ENCODE results near the gene SEPTIN8. TPM values are rescaled to one million over a fixed set of nuclear protein-coding genes. Genes with fewer than 3 reads are reported as not detected.
A peak's percentile ranks its signal among the peaks of the same experiment; 100 is the strongest.

Gene SEPTIN8
- polyA plus RNA-seq, 4 donors, result 14.6 to 38.8 (median 26.3) TPM

DNA sequence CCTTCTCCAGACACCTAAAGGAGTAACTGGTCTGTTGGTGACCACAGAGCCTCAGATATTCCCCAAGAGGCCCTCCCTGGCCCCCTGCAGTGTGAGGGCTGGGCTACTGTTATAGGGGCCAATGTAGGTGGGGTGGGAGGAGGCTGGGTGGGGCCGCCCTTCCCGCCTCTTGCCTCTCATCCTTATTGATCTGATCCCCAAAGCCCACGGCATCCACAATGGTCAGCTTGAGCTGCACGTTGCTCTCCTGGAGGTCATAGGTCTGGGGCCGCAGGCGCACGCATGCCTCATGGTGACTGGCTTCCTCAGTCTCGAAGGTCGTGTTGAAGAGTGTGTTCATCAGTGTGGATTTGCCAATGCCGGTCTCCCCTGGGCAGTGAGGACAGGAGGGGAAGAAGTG, 13.0 kb downstream of the SEPTIN8 start:
- Histone ChIP-seq H3K4me1 (ENCODE audit: control insufficient read depth in 3 of 3, insufficient read depth in 2 of 3, low read depth in 1 of 3, low read length in 2 of 3) (peaks cover 0 to 8% (median 0%) of the 10 kb centered on the region in 3 donors), H3K4me3 (ENCODE audit: low read depth in 1 of 3, low read length in 3 of 3) (no peak overlapping the region), H3K9me3 (ENCODE audit: control insufficient read depth in 2 of 2, insufficient read depth in 1 of 2, low read depth in 1 of 2, low read length in 1 of 2) (no peaks in the 10 kb centered on the region), H3K27ac (ENCODE audit: low read depth in 1 of 3, low read length in 2 of 3) (no peak overlapping the region), H3K36me3 (ENCODE audit: control insufficient read depth in 3 of 3, insufficient read depth in 2 of 3, low read depth in 1 of 3, low read length in 3 of 3) (peaks cover 2 to 80% (median 4%) of the 10 kb centered on the region in 3 donors), H3K27me3 (ENCODE audit: control insufficient read depth in 3 of 3, insufficient read depth in 3 of 3, low read length in 3 of 3) (no peaks in the 10 kb centered on the region)
- DNase-seq (no peak), FAIRE-seq (no peak)
- 92 to 96% (median 94%) methylated on average over 10 of the region's 10 CpGs for WGBS, 3 donors

DNA sequence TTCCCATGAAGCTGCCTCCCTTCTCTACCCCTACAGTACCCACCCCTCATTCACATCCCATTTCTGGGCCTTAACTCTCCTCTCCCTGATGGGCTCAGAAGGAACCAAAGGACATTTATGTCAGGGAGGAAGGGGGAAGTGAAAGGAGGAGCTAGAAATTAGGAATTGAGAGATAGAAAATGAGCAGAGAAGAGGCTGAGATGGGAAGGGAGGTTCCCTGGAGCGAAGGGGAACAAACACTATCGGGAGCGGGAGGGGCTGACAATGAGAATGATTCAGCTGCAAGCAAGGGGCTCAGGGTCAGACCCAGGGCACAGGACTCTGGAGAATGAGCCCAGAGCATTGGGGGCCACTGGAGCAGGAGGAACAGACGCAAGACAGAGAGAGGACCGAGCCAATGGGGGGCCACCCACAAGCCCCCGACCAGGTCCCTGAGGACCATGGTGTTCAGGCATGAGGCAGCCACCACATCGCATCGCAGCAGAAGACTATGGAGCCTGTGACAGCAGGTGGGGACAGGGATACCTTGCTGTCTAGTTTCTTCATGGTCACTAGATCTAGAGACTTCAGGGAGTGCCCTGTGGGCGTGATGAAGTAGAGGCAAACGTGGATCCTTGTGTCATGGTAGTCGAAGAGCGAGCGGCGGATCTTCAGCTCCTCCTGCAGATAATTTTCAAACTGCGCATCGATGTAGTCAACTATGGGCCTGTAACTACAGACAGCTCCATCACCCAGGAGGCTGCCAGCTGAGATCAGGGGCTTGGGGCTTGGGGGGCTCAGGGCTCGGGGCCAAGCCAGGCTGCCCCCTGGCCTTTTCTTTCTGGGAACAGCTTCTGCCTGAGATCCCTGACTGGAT, 13.6 kb downstream of the SEPTIN8 start:
- FAIRE-seq, result no peak
- peaks cover 0 to 13% (median 0%) of the 10 kb centered on the region in 3 donors for H3K4me1 ChIP-seq (ENCODE audit: control insufficient read depth in 3 of 3, insufficient read depth in 2 of 3, low read depth in 1 of 3, low read length in 2 of 3)
- DNase-seq, result no peak
- 93 to 96% (median 95%) methylated on average over 17 of the region's 17 CpGs for WGBS, 3 donors
- H3K9me3 ChIP-seq (ENCODE audit: control insufficient read depth in 2 of 2, insufficient read depth in 1 of 2, low read depth in 1 of 2, low read length in 1 of 2), result no peaks in the 10 kb centered on the region
- H3K27me3 ChIP-seq (ENCODE audit: control insufficient read depth in 3 of 3, insufficient read depth in 3 of 3, low read length in 3 of 3), result no peaks in the 10 kb centered on the region
- H3K27ac ChIP-seq (ENCODE audit: low read depth in 1 of 3, low read length in 2 of 3), result no peak overlapping the region
- no peak overlapping the region for H3K4me3 ChIP-seq (ENCODE audit: low read depth in 1 of 3, low read length in 3 of 3)
- H3K36me3 ChIP-seq (ENCODE audit: control insufficient read depth in 3 of 3, insufficient read depth in 2 of 3, low read depth in 1 of 3, low read length in 3 of 3), result peaks cover 2 to 87% (median 4%) of the 10 kb centered on the region in 3 donors

DNA sequence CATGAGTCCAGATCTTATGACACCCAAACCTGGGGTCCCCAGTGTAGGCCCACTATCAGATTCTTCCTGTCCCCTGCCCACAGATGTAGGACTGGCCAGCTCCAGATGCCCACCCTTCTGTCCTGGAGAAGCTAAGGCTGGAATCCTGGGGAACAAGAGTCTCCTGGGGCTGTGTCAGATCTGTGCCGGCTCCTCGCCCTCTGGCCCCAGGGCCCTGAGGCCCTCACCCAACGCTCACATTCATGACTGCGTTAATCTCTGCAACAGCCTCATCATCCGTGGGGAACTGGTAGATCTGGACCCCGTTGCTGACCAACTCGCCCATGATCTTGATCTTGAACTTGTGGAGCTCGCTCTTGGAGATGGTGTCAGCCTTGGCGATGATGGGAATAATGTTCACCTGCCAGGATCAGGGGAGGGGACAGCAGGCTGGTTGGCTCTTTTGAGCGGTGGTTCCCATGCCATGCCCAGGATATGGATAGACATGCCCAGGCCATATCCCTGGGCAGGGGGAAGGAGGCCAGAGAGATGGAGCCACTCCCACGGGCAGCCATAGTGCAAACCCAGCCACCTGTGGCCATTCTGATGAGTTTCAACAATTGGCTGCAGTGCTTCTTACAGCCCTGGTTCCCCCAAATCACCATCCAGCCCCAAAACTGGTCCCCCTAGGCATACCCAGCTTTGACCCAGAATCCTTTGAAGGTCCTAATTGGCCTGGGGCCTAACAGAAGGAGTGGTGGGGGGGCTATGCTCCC, 14.6 kb downstream of the SEPTIN8 start:
- Histone ChIP-seq H3K9me3 (ENCODE audit: control insufficient read depth in 2 of 2, insufficient read depth in 1 of 2, low read depth in 1 of 2, low read length in 1 of 2) (no peaks in the 10 kb centered on the region), H3K4me1 (ENCODE audit: control insufficient read depth in 3 of 3, insufficient read depth in 2 of 3, low read depth in 1 of 3, low read length in 2 of 3) (peaks cover 0 to 11% (median 0%) of the 10 kb centered on the region in 3 donors), H3K4me3 (ENCODE audit: low read depth in 1 of 3, low read length in 3 of 3) (no peak overlapping the region), H3K27me3 (ENCODE audit: control insufficient read depth in 3 of 3, insufficient read depth in 3 of 3, low read length in 3 of 3) (no peaks in the 10 kb centered on the region), H3K36me3 (ENCODE audit: control insufficient read depth in 3 of 3, insufficient read depth in 2 of 3, low read depth in 1 of 3, low read length in 3 of 3) (peaks cover 2 to 85% (median 4%) of the 10 kb centered on the region in 3 donors), H3K27ac (ENCODE audit: low read depth in 1 of 3, low read length in 2 of 3) (no peak overlapping the region)
- DNase-seq (no peak), FAIRE-seq (no peak)
- 93 to 96% (median 95%) methylated on average over 11 of the region's 11 CpGs for WGBS, 3 donors

DNA sequence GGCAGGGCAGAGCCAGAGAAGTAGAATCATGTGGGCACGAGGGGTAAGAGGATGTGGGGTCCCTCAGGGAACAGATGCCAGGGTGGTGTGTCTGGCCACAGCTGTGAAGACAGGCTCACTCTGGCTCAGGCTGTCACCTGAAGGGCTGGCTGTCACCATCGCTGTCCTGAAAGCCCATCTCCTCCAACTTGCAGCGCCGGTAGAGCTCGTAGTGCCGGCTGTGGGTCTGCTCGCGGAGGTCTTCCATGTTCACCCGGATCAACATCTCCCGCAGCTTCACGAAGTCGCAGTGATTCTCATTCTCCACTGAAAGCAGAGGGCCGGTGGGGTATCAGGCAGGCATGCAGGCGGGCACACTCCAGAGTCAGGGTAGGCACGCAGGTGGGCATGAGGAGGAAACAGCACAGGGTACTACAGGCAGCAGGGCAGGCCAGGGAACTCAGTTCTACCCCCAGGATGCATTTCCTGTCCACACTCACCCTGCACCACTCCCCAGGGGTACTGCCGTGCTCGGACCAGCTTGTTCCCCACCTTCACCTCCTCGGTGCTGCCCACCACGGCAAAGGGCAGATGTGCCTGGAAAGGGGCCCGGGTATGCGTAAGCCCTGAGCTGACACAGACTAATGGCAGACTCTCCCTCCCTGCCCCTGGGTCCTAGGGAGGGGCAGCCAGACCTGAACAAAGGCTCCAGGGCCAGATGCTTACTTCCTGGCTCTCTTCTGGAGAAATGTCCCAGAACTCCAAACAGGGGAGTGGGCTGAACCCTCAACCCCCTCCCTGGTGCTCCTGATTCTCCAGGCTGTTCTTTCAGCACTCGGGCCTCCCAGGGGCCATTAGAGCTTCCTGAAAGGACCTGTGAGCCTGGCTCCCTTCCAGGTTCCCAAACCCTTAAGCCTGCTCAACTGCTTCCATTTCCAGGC, 15.5 kb downstream of the SEPTIN8 start:
- Histone ChIP-seq H3K4me1 (ENCODE audit: control insufficient read depth in 3 of 3, insufficient read depth in 2 of 3, low read depth in 1 of 3, low read length in 2 of 3) (peaks cover 0 to 11% (median 0%) of the 10 kb centered on the region in 3 donors), H3K9me3 (ENCODE audit: control insufficient read depth in 2 of 2, insufficient read depth in 1 of 2, low read depth in 1 of 2, low read length in 1 of 2) (no peaks in the 10 kb centered on the region), H3K27ac (ENCODE audit: low read depth in 1 of 3, low read length in 2 of 3) (no peak overlapping the region), H3K4me3 (ENCODE audit: low read depth in 1 of 3, low read length in 3 of 3) (no peak overlapping the region), H3K36me3 (ENCODE audit: control insufficient read depth in 3 of 3, insufficient read depth in 2 of 3, low read depth in 1 of 3, low read length in 3 of 3) (peaks cover 2 to 90% (median 4%) of the 10 kb centered on the region in 3 donors), H3K27me3 (ENCODE audit: control insufficient read depth in 3 of 3, insufficient read depth in 3 of 3, low read length in 3 of 3) (no peaks in the 10 kb centered on the region)
- DNase-seq, result no peak
- FAIRE-seq, result no peak
- 93 to 96% (median 93%) methylated on average over 22 of the region's 22 CpGs for WGBS, 3 donors

DNA sequence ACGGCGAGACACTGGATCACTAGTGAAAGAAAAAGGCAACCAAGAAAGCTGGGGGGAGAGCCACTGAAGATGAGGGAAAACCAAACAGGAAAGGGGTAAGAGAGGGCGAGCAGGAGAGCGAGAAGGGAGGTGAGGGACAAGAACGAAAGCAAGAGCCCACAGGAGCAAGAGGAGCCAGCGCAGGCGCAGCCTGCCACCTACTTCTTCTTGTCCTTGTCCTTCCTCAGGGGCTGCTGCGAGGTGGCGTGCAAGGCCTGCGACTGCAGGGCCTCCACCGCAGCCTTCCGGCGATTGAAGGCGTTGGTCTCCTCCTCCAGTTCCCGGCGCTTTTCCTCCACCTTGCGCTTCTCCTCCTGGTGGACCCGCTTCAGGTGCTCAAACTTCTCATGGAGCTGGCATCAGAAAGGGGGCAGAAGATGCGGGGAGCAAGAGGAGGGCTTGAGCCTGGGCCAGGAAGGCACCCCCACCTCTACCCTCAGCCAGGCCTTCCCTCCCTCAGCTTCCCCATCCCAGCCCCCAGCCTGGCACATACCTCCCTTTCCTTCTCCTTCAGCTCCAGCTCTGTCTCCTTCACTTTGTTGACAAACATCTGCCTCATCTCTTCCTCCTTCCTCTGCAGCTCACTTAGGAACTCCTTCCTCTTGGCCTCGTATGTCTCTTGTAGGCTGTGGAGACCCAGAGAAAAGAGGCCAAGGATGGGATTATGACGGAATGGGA, 16.3 kb downstream of the SEPTIN8 start:
- no peak overlapping the region for H3K27ac ChIP-seq (ENCODE audit: low read depth in 1 of 3, low read length in 2 of 3)
- FAIRE-seq, result no peak
- peaks cover 2 to 87% (median 6%) of the 10 kb centered on the region in 3 donors for H3K36me3 ChIP-seq (ENCODE audit: control insufficient read depth in 3 of 3, insufficient read depth in 2 of 3, low read depth in 1 of 3, low read length in 3 of 3)
- WGBS, 3 donors, result 93 to 96% (median 95%) methylated on average over 21 of the region's 21 CpGs
- H3K4me3 ChIP-seq (ENCODE audit: low read depth in 1 of 3, low read length in 3 of 3), result no peak overlapping the region
- no peaks in the 10 kb centered on the region for H3K27me3 ChIP-seq (ENCODE audit: control insufficient read depth in 3 of 3, insufficient read depth in 3 of 3, low read length in 3 of 3)
- peaks cover 0 to 11% (median 0%) of the 10 kb centered on the region in 3 donors for H3K4me1 ChIP-seq (ENCODE audit: control insufficient read depth in 3 of 3, insufficient read depth in 2 of 3, low read depth in 1 of 3, low read length in 2 of 3)
- no peaks in the 10 kb centered on the region for H3K9me3 ChIP-seq (ENCODE audit: control insufficient read depth in 2 of 2, insufficient read depth in 1 of 2, low read depth in 1 of 2, low read length in 1 of 2)
- DNase-seq, result no peak

DNA sequence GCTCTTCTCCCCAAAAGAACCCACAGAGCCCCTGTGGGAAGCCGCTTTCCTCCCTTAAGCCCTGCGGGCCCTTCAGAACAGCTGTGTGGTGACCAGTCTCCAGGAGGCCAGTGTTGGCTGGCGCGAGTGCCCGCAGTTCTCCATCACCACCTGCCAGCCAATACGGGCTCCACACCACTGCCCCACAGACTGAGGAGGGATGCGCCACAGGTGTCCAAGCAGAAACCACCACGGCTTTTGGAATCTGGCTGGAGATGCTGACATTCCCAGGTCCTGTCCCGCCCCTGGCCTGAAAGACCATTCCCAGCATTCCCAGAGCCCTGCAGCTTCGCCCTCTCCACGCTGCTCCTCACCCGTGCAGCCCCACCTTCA, 17.0 kb downstream of the SEPTIN8 start:
- Histone ChIP-seq H3K36me3 (ENCODE audit: control insufficient read depth in 3 of 3, insufficient read depth in 2 of 3, low read depth in 1 of 3, low read length in 3 of 3) (peaks cover 2 to 80% (median 6%) of the 10 kb centered on the region in 3 donors), H3K4me1 (ENCODE audit: control insufficient read depth in 3 of 3, insufficient read depth in 2 of 3, low read depth in 1 of 3, low read length in 2 of 3) (peaks cover 0 to 11% (median 0%) of the 10 kb centered on the region in 3 donors), H3K4me3 (ENCODE audit: low read depth in 1 of 3, low read length in 3 of 3) (no peak overlapping the region), H3K9me3 (ENCODE audit: control insufficient read depth in 2 of 2, insufficient read depth in 1 of 2, low read depth in 1 of 2, low read length in 1 of 2) (no peaks in the 10 kb centered on the region), H3K27ac (ENCODE audit: low read depth in 1 of 3, low read length in 2 of 3) (no peak overlapping the region), H3K27me3 (ENCODE audit: control insufficient read depth in 3 of 3, insufficient read depth in 3 of 3, low read length in 3 of 3) (no peaks in the 10 kb centered on the region)
- DNase-seq (no peak), FAIRE-seq (no peak)
- 95 to 96% (median 96%) methylated on average over 12 of the region's 12 CpGs for WGBS, 3 donors

DNA sequence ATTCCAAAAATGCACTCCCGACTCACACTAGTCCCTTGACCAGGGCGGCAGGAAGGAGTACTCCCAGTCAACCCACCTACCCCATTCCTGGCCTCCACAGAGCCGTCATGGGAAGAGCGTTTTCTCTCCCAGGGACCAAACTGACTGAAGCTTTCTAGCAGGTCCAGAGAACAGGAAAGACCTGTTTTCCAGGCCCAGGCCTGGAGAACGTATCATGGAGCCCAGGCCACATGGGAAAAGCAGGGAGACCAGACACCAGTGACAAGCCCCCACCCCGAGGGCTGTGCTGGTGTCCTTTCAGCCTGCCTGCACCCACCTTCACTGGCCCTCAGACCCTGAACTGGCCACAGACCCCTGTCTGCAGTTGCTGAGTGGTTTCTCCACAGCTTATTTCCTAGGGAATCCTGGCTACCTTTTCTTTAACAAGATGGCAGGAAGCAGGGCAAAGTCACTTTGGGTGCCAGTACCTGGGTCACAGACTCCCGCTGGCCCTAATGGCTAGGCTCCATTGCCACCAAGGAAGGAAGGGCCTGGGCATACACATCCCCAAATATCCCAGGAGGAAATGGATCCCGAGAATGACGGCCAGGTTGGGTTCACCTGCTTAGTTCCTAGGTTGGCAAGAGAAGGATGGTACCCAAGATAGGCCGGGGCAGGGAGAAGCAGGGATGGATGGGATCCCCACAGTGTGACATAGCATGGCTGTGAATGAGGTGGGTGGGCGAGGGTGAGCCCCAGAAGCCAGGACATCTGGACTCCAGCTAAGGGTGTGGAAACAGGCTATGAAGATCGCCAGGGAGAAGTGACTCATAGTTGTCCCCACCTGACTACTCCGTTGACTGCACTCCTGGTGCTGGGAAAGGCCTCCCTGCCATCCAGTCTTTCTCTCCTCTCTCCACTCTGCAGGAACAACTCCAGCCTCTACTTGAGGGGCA, 17.7 kb downstream of the SEPTIN8 start:
- Histone ChIP-seq H3K36me3 (ENCODE audit: control insufficient read depth in 3 of 3, insufficient read depth in 2 of 3, low read depth in 1 of 3, low read length in 3 of 3) (peaks cover 2 to 73% (median 3%) of the 10 kb centered on the region in 3 donors), H3K27me3 (ENCODE audit: control insufficient read depth in 3 of 3, insufficient read depth in 3 of 3, low read length in 3 of 3) (no peaks in the 10 kb centered on the region), H3K27ac (ENCODE audit: low read depth in 1 of 3, low read length in 2 of 3) (no peak overlapping the region), H3K9me3 (ENCODE audit: control insufficient read depth in 2 of 2, insufficient read depth in 1 of 2, low read depth in 1 of 2, low read length in 1 of 2) (no peaks in the 10 kb centered on the region), H3K4me1 (ENCODE audit: control insufficient read depth in 3 of 3, insufficient read depth in 2 of 3, low read depth in 1 of 3, low read length in 2 of 3) (peaks cover 0 to 11% (median 0%) of the 10 kb centered on the region in 3 donors), H3K4me3 (ENCODE audit: low read depth in 1 of 3, low read length in 3 of 3) (no peak overlapping the region)
- WGBS, 3 donors, result 85 to 89% (median 88%) methylated on average over 13 of the region's 13 CpGs
- FAIRE-seq, result no peak
- peak in 1 of 2 donors; percentile 58 for DNase-seq

Data from small intestine (tissue), 7 donors.